AG04449 (cell line): ENCODE results near the gene MYOD1.

Experiments used
- CTCF ChIA-PET: fragments of 350-600 bp; formaldehyde crosslinking; extraction: SDS; loops from one replicate; lab custom pipeline; 2021; ENCODE audit warnings: antibody characterized with exemption; lab: Yijun Ruan, JAX
- POLR2A ChIA-PET: fragments of 400-600, 350-600 bp; formaldehyde crosslinking; extraction: SDS; loops from one replicate; lab custom pipeline; 2020; ENCODE audit warnings: antibody characterized with exemption, inconsistent platforms; lab: Yijun Ruan, JAX
- DNase-seq: peaks from one replicate; pipeline ENCODE4 v3.0.0-alpha.2; 2010; ENCODE audit warnings: low read depth, low spot score
- H3K4me3 ChIP-seq: 2 replicates; pipeline ENCODE4 v1.5.1; 2011; ENCODE audit warnings: low read depth, mild to moderate bottlenecking, control low read depth, low read length
- TF ChIP-seq, protein P1 (sequence below): IDR thresholded peaks from one replicate; pipeline ENCODE4 v1.5.1; 2011; ENCODE audit warnings: mild to moderate bottlenecking, moderate library complexity, low read length, control low read depth, inconsistent platforms; ENCODE audit not compliant: insufficient read depth; ENCODE audit errors: missing control alignments

MYOD1 gene

DNA sequence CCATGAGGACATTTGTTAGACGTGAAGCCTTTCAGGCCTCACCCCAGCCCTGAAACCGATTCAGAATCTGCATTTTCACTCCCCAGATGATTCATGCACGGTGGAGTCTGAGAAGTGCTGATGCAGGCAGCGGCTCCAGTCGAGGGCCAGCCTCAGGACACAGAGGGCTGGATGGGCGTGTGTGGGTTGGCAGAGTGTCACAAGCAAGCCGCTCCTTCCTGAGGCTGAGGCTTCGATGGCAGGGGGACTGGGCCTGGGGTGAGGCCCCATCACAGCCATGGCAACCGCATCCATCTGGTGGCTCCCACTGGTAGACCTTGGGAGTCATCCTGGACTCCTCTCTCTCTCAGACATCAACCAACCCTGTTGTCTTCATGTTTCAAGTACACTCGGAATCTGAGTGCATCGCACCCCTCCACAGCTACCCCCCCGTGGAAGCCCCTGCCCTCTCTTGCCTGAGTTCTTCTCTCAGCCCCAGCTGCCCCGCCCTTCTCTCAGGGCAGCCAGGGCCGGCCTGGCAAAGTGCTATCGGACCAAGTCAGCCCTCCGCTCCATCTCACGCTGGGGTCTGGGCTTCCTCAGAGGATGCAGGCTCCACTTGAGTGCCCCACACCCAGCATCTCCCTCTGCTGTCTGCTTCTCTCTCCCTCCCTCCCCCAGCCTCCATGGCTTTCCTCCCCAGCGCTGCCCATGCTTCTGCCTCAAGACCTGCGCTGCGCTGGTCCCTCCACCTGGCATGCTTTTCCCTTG, 25.8 kb downstream of the MYOD1 start:
- ChIA-PET POLR2A (no interaction called here), CTCF (interaction anchor here (0.6 to 2.3 kb wide), 3 partner anchors 15 to 755 kb away, joined by 3 to 15 read pairs (median 3); no protein-coding TSS in a partner anchor)
- H3K4me3 ChIP-seq, result no peak overlapping the region
- TF ChIP-seq, protein P1, sequence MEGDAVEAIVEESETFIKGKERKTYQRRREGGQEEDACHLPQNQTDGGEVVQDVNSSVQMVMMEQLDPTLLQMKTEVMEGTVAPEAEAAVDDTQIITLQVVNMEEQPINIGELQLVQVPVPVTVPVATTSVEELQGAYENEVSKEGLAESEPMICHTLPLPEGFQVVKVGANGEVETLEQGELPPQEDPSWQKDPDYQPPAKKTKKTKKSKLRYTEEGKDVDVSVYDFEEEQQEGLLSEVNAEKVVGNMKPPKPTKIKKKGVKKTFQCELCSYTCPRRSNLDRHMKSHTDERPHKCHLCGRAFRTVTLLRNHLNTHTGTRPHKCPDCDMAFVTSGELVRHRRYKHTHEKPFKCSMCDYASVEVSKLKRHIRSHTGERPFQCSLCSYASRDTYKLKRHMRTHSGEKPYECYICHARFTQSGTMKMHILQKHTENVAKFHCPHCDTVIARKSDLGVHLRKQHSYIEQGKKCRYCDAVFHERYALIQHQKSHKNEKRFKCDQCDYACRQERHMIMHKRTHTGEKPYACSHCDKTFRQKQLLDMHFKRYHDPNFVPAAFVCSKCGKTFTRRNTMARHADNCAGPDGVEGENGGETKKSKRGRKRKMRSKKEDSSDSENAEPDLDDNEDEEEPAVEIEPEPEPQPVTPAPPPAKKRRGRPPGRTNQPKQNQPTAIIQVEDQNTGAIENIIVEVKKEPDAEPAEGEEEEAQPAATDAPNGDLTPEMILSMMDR, result no peak
- DNase-seq, result no peak

DNA sequence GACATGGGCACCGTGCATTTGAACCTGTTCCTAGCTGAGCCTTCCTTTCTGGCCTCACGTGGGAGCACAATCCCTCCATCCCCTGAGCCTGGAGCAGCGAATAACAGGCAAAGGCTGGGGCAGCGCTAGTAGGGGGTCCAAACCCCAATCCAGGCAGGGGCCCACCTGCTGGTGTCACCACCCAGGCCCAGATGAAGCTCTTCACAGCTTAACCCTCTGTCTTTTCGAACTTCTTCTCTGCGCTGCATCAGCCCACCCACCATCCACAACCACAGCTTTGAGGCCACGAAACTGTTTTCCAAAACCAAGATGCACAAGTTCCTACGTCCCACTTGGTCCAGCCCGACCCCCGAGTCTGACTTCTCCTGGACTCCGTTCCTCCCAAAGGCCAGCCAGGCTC, 26.7 kb downstream of the MYOD1 start:
- ChIA-PET POLR2A (no interaction called here), CTCF (interaction anchor here (1.3 to 1.8 kb wide), 2 partner anchors 15 to 233 kb away, joined by 5 to 6 read pairs; no protein-coding TSS in a partner anchor)
- TF ChIP-seq, protein P1, result no peak
- DNase-seq, result no peak
- no peak overlapping the region for H3K4me3 ChIP-seq

DNA sequence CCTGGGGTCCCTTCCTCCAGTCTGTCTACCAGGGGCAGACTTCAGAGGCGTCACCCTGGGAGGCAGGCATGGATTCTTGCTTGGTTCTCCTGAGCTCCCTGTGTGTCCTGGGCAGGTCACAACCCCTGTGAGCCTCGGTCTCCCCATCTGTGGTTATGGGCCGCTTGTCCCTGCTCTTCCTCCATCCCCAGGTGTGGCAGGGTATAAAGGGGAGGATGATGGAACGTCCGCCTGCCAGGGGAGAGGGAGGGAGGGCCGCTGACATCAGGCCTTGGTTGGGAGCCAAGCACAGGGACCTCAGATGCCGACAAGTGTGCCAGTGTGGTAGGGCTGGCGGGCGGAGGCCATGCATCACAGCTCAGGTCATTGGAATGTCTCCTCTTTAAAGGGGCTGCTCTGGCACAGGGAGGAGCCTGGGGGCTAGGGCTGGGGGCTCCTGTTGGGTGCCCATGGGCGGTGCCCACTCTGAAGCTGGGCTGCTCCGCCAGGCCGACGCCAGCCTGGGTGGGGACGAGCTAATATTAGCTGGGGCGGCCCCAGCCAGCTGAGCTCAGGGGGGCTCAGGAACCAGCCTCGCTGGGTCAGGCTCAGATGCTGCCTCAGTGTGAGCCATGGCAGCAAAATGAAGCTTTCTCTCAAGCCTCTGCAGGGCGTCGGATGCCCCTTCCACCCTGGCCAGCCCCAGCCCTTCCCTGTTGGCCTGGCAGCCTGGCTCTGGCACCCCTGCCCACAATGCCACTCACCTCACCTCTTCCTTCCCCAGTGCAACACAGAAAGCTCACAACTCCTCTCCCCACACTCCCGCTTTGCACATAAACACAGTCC, 28.0 kb downstream of the MYOD1 start:
- TF ChIP-seq, protein P1, result no peak
- no peak for DNase-seq
- H3K4me3 ChIP-seq, result no peak overlapping the region
- CTCF ChIA-PET, result interaction anchor here (0.6 to 2.2 kb wide), 4 partner anchors 16 to 231 kb away, joined by 3 to 7 read pairs (median 6); no protein-coding TSS in a partner anchor
- POLR2A ChIA-PET, result no interaction called here

DNA sequence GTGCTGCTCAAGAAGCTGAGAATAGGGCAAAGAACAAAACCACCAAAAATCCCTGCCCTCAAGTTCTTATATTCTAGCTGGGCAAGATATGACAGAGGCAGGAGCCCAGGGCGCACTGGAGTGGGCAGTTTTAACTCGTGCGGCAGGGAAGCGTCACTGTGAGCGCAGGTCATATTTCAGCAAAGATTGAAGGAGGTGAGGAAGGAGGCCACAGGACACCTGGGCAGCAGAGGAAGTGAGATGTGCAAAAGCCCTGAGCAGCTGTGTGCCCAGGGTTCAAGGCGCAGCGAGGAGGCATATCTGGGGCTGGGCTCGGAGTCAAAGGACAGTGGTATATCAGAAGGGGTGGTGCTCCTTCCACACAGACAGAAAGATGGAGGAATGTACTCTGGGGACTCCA, 28.7 kb downstream of the MYOD1 start:
- ChIA-PET POLR2A (no interaction called here), CTCF (interaction anchor here (1.6 to 2.2 kb wide), 2 partner anchors 16 to 232 kb away, joined by 3 to 7 read pairs; no protein-coding TSS in a partner anchor)
- H3K4me3 ChIP-seq, result no peak overlapping the region
- TF ChIP-seq, protein P1, result no peak
- no peak for DNase-seq

DNA sequence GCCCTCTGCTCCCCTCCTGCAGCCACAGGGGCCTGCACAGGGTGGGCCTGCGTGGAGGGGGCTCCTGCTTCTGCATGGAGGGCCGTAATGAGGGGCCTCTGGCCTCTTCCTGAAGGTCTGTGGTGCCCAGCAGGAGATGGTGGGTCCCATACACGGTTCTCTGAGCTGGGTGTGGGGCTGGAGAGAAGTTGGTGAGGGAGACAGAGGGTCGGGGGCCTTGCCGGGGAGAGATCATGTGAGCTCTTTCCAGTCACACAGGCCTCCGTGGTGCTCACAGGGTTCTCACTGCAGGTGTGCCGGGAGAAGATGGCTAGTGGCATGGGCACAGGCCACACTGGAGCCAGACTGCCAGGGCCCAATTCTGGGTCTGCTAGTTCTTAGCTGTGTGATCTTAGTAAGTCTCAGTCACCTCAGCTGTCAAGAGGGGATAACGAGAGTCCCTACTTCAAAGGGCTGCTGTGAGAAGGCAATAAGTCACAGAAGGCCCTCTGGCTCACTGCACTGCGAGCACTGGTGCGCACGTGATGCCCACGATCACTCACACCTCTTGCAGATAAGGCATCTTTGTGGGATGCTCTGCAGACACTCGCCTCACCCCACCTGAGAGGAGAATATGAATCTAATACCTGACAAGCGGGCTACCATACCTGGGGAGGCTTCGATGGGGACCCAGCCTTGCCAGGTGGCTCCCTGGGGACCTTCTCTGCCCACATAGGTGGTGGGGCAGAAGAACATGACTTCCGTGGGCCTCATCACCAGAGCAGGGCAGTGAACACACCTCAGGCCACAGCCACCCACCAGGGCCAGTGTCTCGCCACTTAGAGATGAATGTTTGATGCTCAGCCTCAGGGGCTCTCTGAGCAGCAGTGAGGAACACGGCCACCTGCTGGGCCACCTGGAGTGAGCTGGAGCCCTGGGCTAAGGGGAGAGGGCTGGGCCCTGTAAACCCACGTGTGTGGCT, 29.7 kb downstream of the MYOD1 start:
- TF ChIP-seq, protein P1, result no peak
- ChIA-PET POLR2A (no interaction called here), CTCF (interaction anchor here (0.8 to 2.2 kb wide), 4 partner anchors 17 to 231 kb away, joined by 3 to 7 read pairs (median 3); no protein-coding TSS in a partner anchor)
- DNase-seq, result no peak
- H3K4me3 ChIP-seq, result no peak overlapping the region
